SK-N-MC (cell line): ENCODE measurements around the gene POLE3.

Experiments used
- EZH2 ChIP-seq: fragments of 200-600 bp; sonication (generic); IDR thresholded peaks from one replicate; pipeline ENCODE4 v1.6.1; 2017; ENCODE audit warnings: antibody characterized with exemption
- FOXP2 ChIP-seq: optimal IDR thresholded peaks from 2 replicates; pipeline ENCODE3; 2011; ENCODE audit warnings: mild to moderate bottlenecking, moderate library complexity; ENCODE audit not compliant: insufficient read depth; ENCODE audit errors: extremely low read length, control extremely low read depth

DNA sequence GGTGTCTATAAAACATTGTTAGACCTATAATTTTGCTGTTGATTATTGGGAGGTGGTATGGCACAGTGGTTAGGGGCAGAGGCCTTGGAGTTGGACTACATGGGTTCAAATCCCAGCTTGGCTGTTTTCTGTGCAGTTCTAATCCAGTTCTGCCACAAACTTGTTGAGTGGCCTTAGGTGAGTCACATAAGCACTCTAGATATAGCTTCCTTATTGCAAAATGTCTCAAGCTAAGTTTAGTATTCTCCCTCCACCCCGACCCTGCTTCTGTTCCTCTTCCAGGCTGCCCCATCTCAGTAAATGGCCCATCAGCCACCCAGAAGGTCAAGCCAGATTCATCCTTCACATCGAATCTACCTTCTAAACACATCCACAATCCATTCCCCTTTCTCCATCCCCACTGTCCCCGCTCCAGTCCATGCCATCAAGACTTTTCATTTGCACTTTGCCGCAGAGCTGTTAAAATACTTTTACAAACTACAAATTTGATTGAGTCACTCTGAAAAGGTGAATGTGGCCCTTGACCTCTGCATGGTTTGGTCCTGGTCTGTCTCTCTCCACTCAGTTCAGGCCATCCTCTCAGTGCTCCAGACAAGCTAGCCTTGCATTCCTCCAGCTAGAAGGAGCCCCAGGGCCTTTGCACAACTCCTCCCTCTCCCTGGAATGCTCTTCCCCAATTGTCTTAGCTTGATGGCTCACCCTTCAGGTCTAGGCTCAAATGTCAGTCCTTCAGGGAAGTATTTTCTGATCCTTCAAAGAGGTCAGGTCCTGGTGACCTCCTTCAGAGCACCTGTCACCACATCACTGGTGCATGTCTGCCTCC is 23.7 kb downstream of the POLE3 start:
- TF ChIP-seq EZH2 (no peak), FOXP2 (no peak)
